Mesenchymal stem cell (in vitro differentiated cells and primary cell): ENCODE data around the gene C21orf91.

Experiments used
- DNase-seq: peaks from one replicate; pipeline ENCODE4 v3.0.0-alpha.2; 2013
- H2AFZ ChIP-seq: one replicate; pipeline ENCODE4 v1.6.1; 2013; ENCODE audit warnings: low read depth, mild to moderate bottlenecking, control low read depth, inconsistent platforms, low read length, moderate library complexity
- H2AK5ac ChIP-seq: 2 replicates; pipeline ENCODE4 v1.6.1; 2013; ENCODE audit warnings: low read length, moderate library complexity, mild to moderate bottlenecking, inconsistent platforms; ENCODE audit not compliant: severe bottlenecking
- H2BK120ac ChIP-seq: one replicate; pipeline ENCODE4 v1.6.1; 2013; ENCODE audit warnings: low read depth, mild to moderate bottlenecking, inconsistent platforms, low read length, moderate library complexity
- H2BK12ac ChIP-seq, 2 experiments: one replicate each; pipeline ENCODE4 v1.6.1; 2013; ENCODE audit warnings: inconsistent platforms in 2 of 2, low read length in 2 of 2, mild to moderate bottlenecking in 2 of 2, moderate library complexity in 2 of 2, control low read depth in 1 of 2
- H2BK15ac ChIP-seq: one replicate; pipeline ENCODE4 v1.6.1; 2013; ENCODE audit warnings: mild to moderate bottlenecking, low read depth, inconsistent platforms; ENCODE audit not compliant: poor library complexity, severe bottlenecking
- H2BK5ac ChIP-seq: 2 replicates; pipeline ENCODE4 v1.6.1; 2013; ENCODE audit warnings: low read depth, mild to moderate bottlenecking, low read length, control low read depth, inconsistent platforms; ENCODE audit not compliant: poor library complexity, severe bottlenecking
- H3K14ac ChIP-seq, 2 experiments: one replicate each; pipeline ENCODE4 v1.6.1; 2013; ENCODE audit warnings: inconsistent platforms in 2 of 2, low read length in 2 of 2, control low read depth in 1 of 2, mild to moderate bottlenecking in 1 of 2, moderate library complexity in 1 of 2
- H3K18ac ChIP-seq, 2 experiments: one replicate each; pipeline ENCODE4 v1.6.1; 2013; ENCODE audit warnings: inconsistent platforms in 2 of 2, low read length in 2 of 2, control low read depth in 1 of 2, low read depth in 1 of 2, mild to moderate bottlenecking in 1 of 2
- H3K23ac ChIP-seq, 2 experiments: one replicate each; pipeline ENCODE4 v1.6.1; 2013; ENCODE audit warnings: inconsistent platforms in 2 of 2, low read length in 2 of 2, mild to moderate bottlenecking in 2 of 2, moderate library complexity in 2 of 2, control low read depth in 1 of 2
- H3K27ac ChIP-seq: 2 replicates; pipeline ENCODE4 v1.5.1; 2013; ENCODE audit warnings: mild to moderate bottlenecking, moderate library complexity, low read length, control low read depth, inconsistent platforms; ENCODE audit not compliant: poor library complexity, severe bottlenecking
- H3K27me3 ChIP-seq, 2 experiments: 2 replicates each; pipeline versions ENCODE4 v1.6.1 to v1.7.0; 2013; ENCODE audit warnings: low read length in 2 of 2, mild to moderate bottlenecking in 2 of 2, moderate library complexity in 2 of 2, control low read depth in 1 of 2, inconsistent platforms in 1 of 2; ENCODE audit not compliant: control insufficient read depth in 1 of 2, insufficient read depth in 1 of 2
- H3K36me3 ChIP-seq, 2 experiments: 2 replicates each; pipeline versions ENCODE4 v1.6.1 to v1.7.0; 2013; ENCODE audit warnings: low read length in 2 of 2, control low read depth in 1 of 2, inconsistent platforms in 1 of 2, low read depth in 1 of 2, mild to moderate bottlenecking in 1 of 2; ENCODE audit not compliant: insufficient read depth in 2 of 2, control insufficient read depth in 1 of 2
- H3K4ac ChIP-seq, 2 experiments: one replicate each; pipeline ENCODE4 v1.6.1; 2013; ENCODE audit warnings: inconsistent platforms in 2 of 2, low read length in 2 of 2, mild to moderate bottlenecking in 2 of 2, moderate library complexity in 2 of 2, control low read depth in 1 of 2, low read depth in 1 of 2
- H3K4me1 ChIP-seq: 2 replicates; pipeline ENCODE4 v1.6.1; 2013; ENCODE audit warnings: low read depth, low read length, control low read depth; ENCODE audit not compliant: control insufficient read depth, insufficient read depth
- H3K4me2 ChIP-seq: 2 replicates; pipeline ENCODE4 v1.6.1; 2013; ENCODE audit warnings: low read length, mild to moderate bottlenecking, inconsistent platforms; ENCODE audit not compliant: poor library complexity, severe bottlenecking
- H3K4me3 ChIP-seq, 2 experiments: 2 replicates each; pipeline versions ENCODE4 v1.5.1 to v1.7.0; 2013; ENCODE audit warnings: low read length in 2 of 2, mild to moderate bottlenecking in 2 of 2, control low read depth in 1 of 2, low read depth in 1 of 2; ENCODE audit not compliant: insufficient read depth in 1 of 2
- H3K79me1 ChIP-seq: replicated peaks from 2 replicates; pipeline ENCODE4 v1.6.1; 2013; ENCODE audit warnings: mild to moderate bottlenecking, control low read depth, low read length, inconsistent platforms; ENCODE audit not compliant: poor library complexity, severe bottlenecking
- H3K9ac ChIP-seq: 2 replicates; pipeline ENCODE4 v1.7.0; 2013; ENCODE audit warnings: mild to moderate bottlenecking, low read length, moderate library complexity
- H3K9me3 ChIP-seq: 2 replicates; pipeline ENCODE4 v1.7.0; 2013; ENCODE audit warnings: mild to moderate bottlenecking, low read length; ENCODE audit not compliant: control insufficient read depth
- H4K8ac ChIP-seq: one replicate; pipeline ENCODE4 v1.6.1; 2013; ENCODE audit warnings: inconsistent platforms, mild to moderate bottlenecking, low read length, moderate library complexity
- H4K91ac ChIP-seq: one replicate; pipeline ENCODE4 v1.6.1; 2013; ENCODE audit warnings: mild to moderate bottlenecking, low read length, inconsistent platforms
- WGBS: methylation state at CpG from one replicate; pipeline ENCODE4 v1.1.7; 2013; ENCODE audit warnings: mixed read lengths; 5-methylcytosine and 5-hydroxymethylcytosine counted together

C21orf91 gene

GRCh38 chr21:17789656-17790055 lies 29.5 kb downstream of the C21orf91 start:
- H3K9ac ChIP-seq: no peak overlapping the region
- H3K4me2 ChIP-seq: no peak overlapping the region
- no peaks in the 10 kb centered on the region for H3K4me1 ChIP-seq
- no peak overlapping the region for H3K4me3 ChIP-seq
- peaks cover 2% of the 10 kb centered on the region for H3K79me1 ChIP-seq
- H3K36me3 ChIP-seq: peaks cover 8 to 60% of the 10 kb centered on the region in 2 experiments
- no peaks in the 10 kb centered on the region for H3K9me3 ChIP-seq
- no peak for DNase-seq
- no peak overlapping the region for H2BK15ac ChIP-seq
- H3K27me3 ChIP-seq: no peaks in the 10 kb centered on the region
- no peak overlapping the region for H2BK12ac ChIP-seq
- no peak overlapping the region for H2BK120ac ChIP-seq
- no peak overlapping the region for H2BK5ac ChIP-seq
- 93% methylated on average over 3 of the region's 3 CpGs for WGBS
- no peak overlapping the region for H3K18ac ChIP-seq
- H3K4ac ChIP-seq: no peak overlapping the region
- no peak overlapping the region for H4K8ac ChIP-seq
- no peak overlapping the region for H4K91ac ChIP-seq
- no peak overlapping the region for H2AFZ ChIP-seq
- H3K14ac ChIP-seq: no peak overlapping the region
- no peak overlapping the region for H3K23ac ChIP-seq
- no peak overlapping the region for H3K27ac ChIP-seq
- no peak overlapping the region for H2AK5ac ChIP-seq

GRCh38 chr21:17789069-17789468 lies 30.1 kb downstream of the C21orf91 start:
- H2BK12ac ChIP-seq: no peak overlapping the region
- no peak overlapping the region for H3K4ac ChIP-seq
- H2AFZ ChIP-seq: no peak overlapping the region
- H3K4me3 ChIP-seq: no peak overlapping the region
- no peaks in the 10 kb centered on the region for H3K9me3 ChIP-seq
- no peak overlapping the region for H4K91ac ChIP-seq
- no peak for DNase-seq
- no peak overlapping the region for H2BK5ac ChIP-seq
- no peak overlapping the region for H3K23ac ChIP-seq
- H3K4me1 ChIP-seq: no peaks in the 10 kb centered on the region
- no peak overlapping the region for H3K14ac ChIP-seq
- no peak overlapping the region for H2AK5ac ChIP-seq
- 0% methylated on average over 1 of the region's 3 CpGs for WGBS
- H2BK15ac ChIP-seq: no peak overlapping the region
- H3K18ac ChIP-seq: no peak overlapping the region
- no peak overlapping the region for H3K4me2 ChIP-seq
- peaks cover 6 to 66% of the 10 kb centered on the region in 2 experiments for H3K36me3 ChIP-seq
- H3K27ac ChIP-seq: no peak overlapping the region
- peaks cover 1% of the 10 kb centered on the region for H3K79me1 ChIP-seq
- H2BK120ac ChIP-seq: no peak overlapping the region
- no peak overlapping the region for H3K9ac ChIP-seq
- H3K27me3 ChIP-seq: no peaks in the 10 kb centered on the region
- H4K8ac ChIP-seq: no peak overlapping the region

- Histone ChIP-seq H3K27ac (no peak overlapping the region), H3K4me1 (no peaks in the 10 kb centered on the region), H3K9me3 (no peaks in the 10 kb centered on the region), H2BK120ac (no peak overlapping the region), H3K27me3 (no peaks in the 10 kb centered on the region), H3K9ac (no peak overlapping the region), H3K14ac (no peak overlapping the region), H3K36me3 (peaks cover 6 to 55% of the 10 kb centered on the region in 2 experiments), H4K91ac (no peak overlapping the region), H3K23ac (no peak overlapping the region), H2BK12ac (no peak overlapping the region), H2AFZ (no peak overlapping the region), H3K4ac (no peak overlapping the region), H3K4me2 (no peak overlapping the region), H2BK15ac (no peak overlapping the region), H3K79me1 (peaks cover 1% of the 10 kb centered on the region), H2AK5ac (no peak overlapping the region), H3K4me3 (no peak overlapping the region), H2BK5ac (no peak overlapping the region), H3K18ac (no peak overlapping the region), H4K8ac (no peak overlapping the region)
- DNase-seq: no peak
- no CpG with 5 or more reads among the region's 2 CpGs for WGBS
These were observed 32.3 kb downstream of the C21orf91 start for GRCh38 chr21:17786851-17787181.

GRCh38 chr21:17786071-17786850 lies 32.9 kb downstream of the C21orf91 start:
- Histone ChIP-seq H3K4me1 (no peaks in the 10 kb centered on the region), H2BK5ac (no peak overlapping the region), H2BK120ac (no peak overlapping the region), H3K9me3 (no peaks in the 10 kb centered on the region), H2BK12ac (no peak overlapping the region), H2BK15ac (no peak overlapping the region), H3K27ac (no peak overlapping the region), H3K14ac (no peak overlapping the region), H3K79me1 (peaks cover under 1% of the 10 kb centered on the region), H2AFZ (no peak overlapping the region), H3K4ac (no peak overlapping the region), H3K4me3 (no peak overlapping the region), H3K27me3 (no peaks in the 10 kb centered on the region), H3K9ac (no peak overlapping the region), H4K91ac (no peak overlapping the region), H3K4me2 (no peak overlapping the region), H2AK5ac (no peak overlapping the region), H3K23ac (no peak overlapping the region), H4K8ac (no peak overlapping the region), H3K18ac (no peak overlapping the region), H3K36me3 (peaks cover 6 to 49% of the 10 kb centered on the region in 2 experiments)
- no peak for DNase-seq
- 83% methylated on average over 7 of the region's 8 CpGs for WGBS
